Epidermal melanocyte (primary cell): ENCODE results near the gene PIP4K2C.
A peak's percentile ranks its signal among the peaks of the same experiment; 100 is the strongest.
"Not testable (repeated sequence)": the region's sequence is repeated elsewhere in the genome, so short reads cannot be mapped to it uniquely, and the experiment has no call there.

Source experiments
- DNase-seq: peaks from one replicate; pipeline ENCODE4 v3.0.0; 2011; ENCODE audit warnings: low spot score; ENCODE audit not compliant: insufficient read length

Gene PIP4K2C

DNA sequence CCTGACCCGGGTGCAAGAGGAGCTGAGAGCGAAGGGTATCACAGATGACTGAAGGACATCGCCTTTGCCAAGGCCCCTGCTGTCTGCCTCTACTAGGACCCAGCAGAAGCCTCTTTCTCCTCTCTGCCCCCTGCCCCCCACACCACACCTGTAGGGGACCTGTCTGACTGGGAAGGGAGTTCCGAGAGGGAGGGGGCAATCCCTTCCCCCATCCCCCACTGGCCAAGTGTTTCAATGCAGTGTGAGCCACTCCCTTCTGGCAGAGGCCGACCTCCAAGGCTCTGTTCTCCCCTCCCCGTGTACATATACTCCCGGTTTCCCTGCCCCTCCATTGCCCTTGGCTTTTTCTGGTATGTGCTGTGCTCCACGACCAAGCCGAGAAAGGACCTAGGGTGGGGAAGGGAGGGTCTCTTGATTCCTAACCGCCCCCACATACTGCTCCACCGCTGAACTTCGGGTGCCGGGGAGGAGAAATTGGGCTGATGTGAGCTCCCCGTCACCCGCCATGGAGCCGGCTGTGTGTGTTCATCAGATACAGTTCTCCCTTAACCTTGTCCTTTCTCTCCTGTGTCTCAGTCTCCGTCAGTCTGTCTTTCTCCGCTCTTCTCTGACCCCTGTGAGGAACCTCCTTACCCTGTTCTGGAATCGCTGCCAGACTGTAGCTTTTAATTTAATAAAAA lies 18.2 kb downstream of the PIP4K2C start:
- DNase-seq: no peak

DNA sequence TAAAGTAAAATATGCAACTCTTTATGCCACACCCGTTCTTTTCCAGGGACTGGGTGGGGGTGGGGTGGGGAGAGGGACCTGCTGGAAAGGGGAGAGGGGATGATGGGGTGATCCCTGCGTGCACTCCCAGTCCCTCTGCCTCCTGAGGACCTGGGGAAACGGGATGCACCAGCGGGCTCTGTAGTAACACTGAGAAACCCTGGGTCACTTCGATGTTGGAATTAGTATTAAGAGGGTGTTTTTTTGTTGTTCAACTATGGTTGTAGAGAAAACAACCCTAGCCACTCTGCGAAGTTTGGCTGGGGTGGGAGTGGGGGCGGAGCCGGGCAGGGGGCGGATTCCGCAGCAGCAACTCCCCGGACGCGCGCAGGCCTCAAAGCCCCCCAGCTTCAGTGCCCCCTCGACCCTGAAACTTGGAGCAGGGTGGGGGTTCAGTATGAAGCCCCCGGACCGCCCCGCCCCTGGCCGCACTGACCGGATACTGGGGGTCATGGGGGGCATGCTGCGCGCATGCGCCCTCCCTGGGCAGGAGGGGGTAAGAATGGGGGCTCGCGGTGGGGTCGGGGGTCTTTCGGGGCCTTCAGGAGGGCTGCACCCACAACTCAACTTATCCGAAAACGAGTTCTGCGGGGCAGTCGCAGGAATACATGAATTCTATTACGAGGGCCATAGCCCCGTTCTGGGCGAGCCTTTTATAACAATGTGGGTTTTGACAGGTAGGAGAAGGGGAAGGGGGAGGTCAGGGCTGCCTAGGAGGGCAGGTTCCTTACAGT lies 19.0 kb downstream of the PIP4K2C start:
- no peak for DNase-seq

DNA sequence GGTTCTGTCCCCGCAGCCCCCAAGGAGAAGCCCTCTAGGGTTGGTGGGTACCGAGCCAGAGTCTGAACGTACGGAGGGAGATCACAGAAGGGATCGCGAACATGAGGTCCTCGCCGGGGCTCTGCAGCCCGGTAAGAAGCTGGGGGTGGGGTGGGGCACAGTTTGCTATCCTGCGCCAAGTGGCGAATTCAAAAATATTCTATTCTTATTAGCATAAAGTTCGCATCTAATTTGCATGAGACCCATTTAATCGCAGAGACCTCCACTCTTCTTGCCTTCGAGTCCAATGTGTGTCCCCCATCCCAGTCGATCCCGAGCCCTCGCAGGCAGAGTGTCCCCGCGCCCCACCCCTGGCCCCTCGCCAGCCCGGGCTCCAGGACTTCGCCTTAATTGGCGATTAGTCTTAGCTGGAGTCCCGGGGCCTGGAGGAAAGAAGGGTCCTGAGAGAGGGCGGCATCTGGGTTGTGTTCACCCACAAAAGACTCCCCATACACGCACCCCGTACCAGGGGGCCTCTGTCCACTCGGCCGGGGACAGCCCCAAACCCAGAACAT lies 19.6 kb downstream of the PIP4K2C start:
- no peak for DNase-seq

DNA sequence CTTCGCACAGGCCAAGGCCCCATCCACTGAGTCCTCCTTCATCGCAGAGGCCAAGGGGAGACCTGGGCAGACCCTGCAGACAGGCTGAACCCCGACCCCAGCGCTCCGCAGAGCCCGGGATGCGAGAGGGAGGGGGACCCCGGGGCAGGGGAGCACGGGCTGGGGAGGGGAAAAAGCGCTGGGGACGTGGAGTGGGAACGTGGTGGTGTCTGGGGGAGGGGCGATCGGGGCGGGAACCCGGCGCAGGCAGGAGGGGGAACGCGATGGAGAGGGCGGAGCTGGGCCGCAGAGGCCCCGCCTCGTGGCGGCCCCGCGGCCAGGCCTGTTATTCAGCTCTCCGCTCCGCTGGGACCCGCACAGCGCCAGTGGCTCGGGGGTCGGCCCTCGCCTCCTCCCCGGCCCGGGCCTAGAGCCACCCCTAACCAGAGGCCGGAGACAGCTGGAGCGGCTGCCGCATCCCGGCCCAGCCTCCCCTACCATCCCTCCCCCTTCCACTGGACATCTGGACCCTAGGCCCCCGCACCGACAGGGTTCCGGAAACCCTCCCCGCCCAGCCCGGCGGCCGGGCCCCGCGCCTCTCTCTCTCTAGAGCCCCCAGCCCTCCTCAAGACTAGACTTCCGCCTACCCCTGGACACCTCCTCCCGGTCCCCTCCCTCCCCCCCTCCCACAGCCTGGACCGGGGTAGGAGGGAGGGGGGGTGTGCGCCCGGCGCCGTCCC lies 20.3 kb downstream of the PIP4K2C start, which contains the start of gene ARHGEF25:
TSS of gene ARHGEF25 (plus strand) at position 328 of the 719 bp plus-strand sequence. CDS start 460 bp downstream, outside the sequence.
- DNase-seq: peak; percentile 93

DNA sequence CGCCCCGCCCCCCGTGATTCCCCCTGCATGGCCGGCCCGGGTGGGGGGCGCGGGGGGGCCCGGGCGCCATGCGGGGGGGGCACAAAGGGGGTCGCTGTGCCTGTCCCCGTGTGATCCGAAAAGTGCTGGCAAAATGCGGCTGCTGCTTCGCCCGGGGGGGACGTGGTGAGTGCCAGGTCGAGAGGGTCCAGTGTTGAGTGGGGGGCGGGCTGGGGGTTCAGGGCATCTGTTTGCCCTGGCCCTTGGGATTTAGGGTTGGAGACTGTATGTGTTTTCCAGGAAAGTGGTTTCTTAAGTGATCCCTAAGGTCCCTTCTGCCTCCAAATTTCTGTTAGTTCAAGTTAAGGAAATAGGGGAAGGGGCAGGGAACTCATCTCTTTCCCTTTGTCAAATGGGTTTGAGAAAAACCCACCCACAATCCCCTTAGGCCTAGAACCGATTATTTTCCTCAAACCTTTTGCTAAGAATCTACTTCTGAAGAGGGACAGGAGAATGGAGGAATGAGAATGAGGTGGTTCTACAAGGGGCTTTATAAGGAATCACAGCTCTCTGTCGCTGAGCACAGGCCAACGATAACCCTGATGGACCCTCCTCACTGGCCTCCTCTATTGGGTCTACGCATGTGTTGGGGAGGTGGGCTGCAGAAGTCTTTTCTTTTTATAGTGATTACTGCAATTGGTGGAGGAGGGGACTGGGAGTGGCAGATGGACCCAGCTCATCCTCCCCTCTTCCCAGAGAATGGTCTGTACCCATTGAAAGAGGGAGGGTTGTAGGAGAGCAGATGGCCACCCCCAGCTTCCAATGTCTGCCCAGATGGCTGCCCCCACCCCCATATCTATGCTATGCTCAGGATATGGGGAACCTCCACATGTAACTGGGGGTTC lies 21.1 kb downstream of the PIP4K2C start:
- DNase-seq: no peak

DNA sequence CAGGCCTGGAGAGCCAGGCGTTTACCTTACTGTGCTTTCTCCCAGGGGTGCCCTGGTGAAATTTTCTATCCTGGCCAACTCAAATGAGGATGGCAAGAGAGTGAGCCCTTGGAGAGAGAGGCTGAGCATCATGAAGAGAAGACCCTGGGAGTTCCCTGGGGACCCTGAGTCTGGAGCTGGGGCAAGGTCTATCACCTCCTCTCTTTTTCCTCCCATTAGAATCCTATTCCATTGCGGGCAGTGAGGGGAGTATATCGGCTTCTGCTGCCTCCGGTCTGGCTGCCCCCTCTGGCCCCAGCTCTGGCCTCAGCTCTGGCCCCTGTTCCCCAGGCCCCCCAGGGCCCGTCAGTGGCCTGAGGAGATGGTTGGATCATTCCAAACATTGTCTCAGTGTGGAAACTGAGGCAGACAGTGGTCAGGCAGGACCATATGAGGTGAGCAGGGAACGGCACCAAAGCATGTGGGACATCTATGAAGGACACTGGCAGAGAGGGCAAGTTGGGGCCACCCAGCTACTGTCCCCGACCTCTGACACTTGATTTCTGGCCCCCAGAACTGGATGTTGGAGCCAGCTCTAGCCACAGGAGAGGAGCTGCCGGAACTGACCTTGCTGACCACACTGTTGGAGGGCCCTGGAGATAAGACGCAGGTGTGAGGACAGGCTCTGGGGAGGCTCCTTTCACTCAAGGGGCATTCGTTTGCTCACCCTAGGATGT lies 21.9 kb downstream of the PIP4K2C start:
- DNase-seq: no peak

DNA sequence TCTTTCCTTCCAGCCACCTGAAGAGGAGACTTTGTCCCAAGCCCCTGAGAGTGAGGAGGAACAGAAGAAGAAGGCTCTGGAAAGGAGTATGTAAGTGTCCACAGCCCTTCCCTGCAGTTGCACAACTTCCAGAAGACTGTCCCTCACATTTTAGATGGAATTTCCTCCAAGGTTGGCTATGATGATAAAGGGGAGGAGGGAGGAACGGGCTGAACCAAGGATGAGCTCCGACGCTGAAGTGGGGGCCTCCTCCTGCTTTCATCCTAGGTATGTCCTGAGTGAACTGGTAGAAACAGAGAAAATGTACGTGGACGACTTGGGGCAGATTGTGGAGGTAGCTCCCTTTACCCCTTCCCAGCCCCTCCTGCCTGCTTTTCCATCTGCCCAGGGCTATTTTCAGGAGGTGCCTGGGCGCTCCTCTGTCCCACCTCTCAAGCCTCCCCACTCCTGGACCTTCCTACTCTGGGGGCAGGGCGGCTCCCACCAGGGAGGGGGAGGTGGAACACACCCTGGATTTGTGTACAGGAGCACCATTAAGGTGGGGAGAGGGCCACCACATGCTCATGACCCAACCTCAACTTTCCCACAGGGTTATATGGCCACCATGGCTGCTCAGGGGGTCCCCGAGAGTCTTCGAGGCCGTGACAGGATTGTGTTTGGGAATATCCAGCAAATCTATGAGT lies 22.6 kb downstream of the PIP4K2C start:
- DNase-seq: no peak

DNA sequence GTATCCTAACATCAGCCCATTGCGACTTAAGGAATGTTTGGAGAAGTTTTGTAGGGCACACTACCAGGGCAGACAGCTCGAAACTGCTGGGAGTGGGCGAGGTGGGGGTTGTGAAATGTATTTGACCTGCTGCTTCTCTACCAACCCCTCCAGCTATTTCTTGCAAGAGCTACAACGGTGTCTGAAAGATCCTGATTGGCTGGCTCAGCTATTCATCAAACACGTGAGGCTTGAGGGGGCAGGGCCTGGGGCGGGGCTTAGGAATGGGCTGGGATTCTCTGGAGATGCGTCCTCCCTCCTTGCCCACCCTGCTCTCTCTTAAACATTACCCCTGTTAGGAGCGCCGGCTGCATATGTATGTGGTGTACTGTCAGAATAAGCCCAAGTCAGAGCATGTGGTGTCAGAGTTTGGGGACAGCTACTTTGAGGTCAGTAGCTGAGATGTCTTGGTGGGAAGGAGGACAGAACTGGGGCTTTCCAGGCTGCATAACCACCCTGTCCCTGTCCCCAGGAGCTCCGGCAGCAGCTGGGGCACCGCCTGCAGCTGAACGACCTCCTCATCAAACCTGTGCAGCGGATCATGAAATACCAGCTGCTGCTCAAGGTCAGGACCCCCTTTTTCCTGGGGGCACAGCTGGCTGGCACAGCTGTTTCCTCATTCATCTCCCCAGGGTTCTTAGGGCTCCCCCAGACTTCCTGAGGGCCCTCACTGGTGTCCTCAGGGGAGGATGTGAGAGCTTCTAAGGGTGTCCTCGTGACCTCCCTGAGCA lies 23.4 kb downstream of the PIP4K2C start:
- DNase-seq: no peak

DNA sequence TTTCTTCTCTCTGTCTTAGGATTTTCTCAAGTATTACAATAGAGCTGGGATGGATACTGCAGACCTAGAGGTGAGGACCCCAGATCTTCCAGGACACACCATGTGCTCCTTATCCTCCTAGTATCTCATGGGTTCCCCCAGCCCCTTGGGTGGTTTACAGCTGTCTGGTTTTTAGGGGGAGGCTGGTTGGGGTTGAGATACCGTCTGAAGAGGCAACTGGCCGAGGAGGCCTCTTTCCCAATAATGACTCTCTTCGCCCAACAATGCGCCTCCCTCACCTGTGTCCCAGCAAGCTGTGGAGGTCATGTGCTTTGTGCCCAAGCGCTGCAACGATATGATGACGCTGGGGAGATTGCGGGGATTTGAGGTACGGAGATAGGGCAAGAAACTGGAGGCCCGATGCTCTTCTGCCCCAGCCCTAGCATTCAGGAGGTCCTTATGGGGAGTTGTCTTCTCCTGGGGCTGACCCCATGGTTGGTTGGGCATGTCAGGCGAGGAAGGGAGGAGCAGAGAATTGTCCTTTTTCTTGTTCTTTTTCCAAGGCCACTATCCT lies 24.0 kb downstream of the PIP4K2C start:
- no peak for DNase-seq

DNA sequence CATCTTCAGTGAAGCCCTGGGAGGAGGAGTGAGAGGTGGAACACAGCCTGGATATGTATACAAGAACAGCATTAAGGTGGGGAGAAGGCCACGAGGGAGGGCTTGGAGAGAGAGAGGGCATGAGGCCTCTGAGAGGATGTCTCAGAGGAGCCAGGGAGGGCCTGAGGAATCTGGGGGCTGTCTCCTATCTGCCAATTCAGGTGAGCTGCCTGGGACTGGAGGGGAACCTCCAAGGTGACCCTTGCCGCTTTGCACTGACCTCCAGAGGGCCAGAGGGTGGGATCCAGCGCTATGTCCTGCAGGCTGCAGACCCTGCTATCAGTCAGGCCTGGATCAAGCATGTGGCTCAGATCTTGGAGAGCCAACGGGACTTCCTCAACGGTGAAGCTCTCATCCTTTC lies 24.6 kb downstream of the PIP4K2C start:
- DNase-seq: no peak

DNA sequence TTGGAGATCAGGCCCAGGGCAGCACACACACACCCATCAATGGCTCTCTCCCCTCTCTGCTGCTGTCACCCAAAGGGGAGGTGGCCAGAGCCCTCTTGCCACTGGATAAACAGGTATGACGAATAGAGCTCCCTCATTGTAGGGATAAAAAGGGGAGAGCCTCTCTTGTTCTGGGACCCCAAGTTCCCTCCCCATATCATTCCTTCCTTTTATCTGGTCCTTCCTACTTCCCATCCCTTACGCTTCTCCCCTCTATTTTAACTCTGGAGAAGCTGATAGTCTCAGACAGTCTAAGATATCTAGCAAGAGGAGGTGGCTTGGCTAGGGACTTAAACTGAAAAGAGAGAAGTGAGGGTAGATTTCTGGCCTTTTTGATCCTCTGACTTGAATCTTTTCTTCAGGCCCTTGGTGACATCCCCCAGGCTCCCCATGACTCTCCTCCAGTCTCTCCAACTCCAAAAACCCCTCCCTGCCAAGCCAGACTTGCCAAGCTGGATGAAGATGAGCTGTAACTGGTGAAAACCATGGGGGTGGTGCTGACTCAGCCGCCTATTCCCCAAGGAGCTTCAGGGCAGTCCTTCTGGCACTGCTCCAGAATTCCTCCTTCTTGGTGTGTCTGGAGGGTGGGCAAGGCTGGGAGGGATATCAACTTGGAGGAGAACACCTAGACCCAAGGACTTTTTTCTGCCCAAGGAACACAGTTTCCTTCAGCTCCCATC lies 25.6 kb downstream of the PIP4K2C start:
- no peak for DNase-seq

DNA sequence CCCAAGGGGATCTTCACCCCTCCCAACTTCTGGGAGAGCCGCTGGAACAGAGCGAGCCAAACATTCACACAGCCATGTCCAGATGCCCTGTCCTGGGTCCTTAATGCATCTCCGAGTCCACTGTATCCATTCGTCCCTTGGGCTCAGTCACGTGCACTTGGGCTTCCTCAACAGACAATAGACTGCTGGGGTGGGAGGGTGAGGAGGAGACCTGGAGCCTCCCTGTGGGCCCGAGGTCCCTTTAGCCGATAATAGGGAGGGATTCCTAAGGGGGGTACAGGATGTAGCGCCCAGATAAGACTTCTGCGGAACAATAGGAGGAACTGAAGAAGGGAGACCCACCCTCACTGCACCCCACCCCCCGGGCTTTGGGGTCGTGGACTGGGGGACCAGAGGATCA lies 26.9 kb downstream of the PIP4K2C start:
- DNase-seq: no peak

DNA sequence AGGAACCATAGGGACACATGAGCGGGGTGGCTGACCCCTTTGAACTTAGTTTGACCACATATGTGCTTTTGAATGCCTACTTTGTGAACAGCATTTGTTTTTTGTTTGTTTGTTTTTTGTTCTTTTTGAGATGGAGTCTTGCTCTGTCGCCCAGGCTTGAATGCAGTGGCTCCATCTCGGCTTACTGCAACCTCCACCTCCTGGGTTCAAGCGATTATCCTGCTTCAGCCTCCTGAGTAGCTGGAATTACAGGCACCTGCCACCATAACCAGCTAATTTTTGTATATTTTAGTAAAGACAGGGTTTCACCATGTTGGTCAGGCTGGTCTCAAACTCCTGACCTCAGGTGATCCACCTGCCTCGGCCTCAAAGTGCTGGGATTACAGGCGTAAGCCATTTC lies 27.4 kb downstream of the PIP4K2C start:
- DNase-seq: not testable (repeated sequence)

DNA sequence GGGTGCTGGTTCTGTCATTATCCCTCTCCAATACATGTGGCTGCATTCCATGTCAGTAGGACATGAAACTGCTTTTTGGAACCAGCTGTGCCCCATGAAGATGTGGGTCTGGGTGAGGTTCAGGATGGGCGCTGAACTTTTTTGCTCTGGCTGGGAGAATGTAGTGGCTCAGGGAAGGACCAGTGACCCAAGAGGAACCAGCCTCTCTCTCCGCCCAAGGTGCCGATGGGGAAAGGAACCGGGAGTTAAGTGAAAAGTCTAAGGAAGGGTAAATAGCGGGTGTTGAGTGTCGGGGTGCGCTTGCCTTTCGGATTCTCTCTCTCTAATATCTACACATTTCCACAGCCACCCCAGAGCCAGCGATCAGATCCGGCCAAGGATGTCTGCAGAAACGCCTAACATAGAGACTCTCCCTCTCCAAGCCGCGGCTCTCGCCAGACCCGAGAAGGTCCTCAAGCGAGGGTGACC lies 28.0 kb downstream of the PIP4K2C start:
- DNase-seq: no peak

DNA sequence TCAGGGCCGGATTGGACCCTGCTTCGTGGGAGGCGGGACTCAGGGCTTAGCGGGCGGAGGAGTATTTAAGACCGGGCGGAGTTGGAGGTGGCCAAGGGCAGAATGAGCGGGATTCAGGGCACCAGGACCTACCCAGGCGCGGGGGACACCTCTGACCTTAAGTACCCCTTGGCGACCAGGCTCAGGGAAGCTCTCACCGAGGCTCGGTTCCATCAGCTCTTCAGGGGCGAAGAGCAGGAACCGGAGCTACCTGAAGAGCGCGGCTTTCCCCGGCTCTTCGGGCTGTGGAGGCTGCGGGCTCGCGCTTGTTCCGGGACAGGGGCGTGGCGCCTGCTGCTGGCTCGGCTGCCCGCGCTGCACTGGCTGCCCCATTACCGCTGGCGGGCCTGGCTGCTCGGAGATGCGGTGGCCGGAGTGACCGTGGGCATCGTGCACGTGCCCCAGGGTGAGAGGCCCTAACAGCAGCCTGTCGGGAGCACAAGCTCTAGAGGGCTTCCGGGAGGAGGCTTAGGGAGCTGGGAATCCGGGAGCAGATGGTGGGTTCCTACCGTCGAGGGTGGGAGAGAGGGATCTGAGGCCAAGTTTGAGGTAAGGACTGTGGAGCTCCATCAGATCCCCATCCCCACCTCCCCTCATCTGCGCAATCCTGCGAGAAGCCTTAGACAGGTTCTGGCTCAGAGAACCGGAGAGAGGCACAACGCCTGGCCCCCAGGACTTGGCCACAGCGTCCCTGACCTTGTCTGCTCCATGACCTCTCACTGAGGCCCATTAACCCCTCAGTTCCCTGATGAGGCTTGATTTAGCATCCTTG lies 28.6 kb downstream of the PIP4K2C start:
- DNase-seq: no peak

DNA sequence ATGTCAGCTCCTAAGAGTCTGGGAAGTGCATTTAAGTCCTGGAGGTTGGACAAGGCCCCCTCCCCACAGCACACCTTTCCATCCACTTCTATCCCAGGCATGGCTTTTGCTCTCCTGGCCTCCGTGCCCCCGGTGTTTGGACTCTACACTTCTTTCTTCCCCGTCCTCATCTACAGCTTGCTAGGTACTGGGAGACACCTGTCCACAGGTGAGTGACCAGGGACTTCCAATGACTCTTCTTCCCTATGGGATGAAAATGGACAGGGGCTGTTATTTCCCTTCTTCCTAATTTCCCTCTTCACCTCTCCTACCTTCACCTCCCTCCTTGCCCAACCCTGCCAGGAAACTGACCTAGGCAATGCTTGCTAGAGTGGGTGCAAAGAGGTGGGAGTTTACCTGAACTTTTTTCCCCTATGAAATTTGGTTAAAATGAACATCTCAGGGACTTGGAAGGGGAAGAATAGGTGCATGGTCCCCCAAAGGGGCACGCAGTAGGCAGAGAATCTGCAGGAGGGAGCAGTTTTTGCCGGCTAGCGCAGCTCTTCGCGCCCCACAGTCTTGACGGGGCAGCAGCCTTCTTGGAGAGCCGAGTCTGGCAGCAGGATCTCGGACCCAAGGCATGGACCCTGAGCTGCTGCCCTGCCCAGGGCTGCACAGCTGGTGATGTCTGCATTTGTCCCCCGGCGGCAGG lies 29.4 kb downstream of the PIP4K2C start:
- no peak for DNase-seq
